HG03342 (cell line): ENCODE measurements around the gene TATDN2.

Experiments
- ATAC-seq: cut with Tn5 transposase; IDR thresholded peaks from one replicate; pipeline ENCODE4 v1.9.1; 2021; ENCODE audit warnings: mild to moderate bottlenecking, moderate library complexity; ENCODE audit not compliant: unreplicated experiment

Gene TATDN2

DNA sequence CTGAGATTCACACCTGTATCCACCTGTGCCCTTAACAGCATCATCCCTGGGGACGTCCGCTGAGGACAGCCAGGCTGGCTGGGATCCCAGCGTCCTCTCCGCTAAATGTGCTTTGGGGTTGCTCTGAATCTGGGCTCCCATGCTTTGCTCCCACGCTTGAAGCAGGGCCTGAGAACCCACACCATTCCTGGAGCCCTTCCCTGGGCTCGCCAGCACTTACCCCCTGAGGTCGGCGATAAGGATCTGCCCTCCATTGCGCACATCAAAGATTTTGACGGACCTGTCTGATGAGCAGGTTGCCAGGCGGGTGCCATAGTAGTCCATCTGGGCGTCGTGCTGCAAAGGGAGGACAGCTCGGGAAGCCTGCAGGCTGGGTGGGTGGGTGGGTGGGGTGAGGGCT is 66.8 kb downstream of the TATDN2 start:
- ATAC-seq: no peak

DNA sequence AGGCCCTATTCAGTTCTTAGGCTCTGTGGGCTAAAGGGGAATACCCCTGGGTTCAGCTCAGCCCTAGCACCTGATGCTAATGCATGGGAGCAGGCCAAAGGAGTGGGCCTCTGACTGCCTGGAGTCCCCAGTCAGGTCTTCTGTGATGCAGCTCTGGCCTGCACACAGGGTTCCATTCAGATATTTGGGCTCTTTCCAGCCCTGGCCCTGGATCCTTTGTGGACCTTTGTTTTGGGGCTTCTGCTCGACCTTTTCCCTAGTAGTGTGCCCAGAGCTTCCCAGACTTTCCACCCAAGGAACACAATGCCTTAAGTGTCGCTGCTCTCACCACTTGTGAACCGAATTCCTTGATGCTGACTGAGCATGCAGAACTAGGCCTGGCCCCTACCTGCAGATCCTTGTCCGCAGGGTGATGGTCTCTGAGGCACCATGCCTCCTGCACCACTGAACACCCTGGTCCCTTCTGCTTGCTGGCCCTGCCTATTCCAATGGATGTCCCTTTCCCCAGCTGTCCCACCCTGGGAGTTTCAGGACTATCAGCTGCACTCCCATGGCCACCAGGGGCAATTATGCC is 67.6 kb downstream of the TATDN2 start:
- no peak for ATAC-seq

DNA sequence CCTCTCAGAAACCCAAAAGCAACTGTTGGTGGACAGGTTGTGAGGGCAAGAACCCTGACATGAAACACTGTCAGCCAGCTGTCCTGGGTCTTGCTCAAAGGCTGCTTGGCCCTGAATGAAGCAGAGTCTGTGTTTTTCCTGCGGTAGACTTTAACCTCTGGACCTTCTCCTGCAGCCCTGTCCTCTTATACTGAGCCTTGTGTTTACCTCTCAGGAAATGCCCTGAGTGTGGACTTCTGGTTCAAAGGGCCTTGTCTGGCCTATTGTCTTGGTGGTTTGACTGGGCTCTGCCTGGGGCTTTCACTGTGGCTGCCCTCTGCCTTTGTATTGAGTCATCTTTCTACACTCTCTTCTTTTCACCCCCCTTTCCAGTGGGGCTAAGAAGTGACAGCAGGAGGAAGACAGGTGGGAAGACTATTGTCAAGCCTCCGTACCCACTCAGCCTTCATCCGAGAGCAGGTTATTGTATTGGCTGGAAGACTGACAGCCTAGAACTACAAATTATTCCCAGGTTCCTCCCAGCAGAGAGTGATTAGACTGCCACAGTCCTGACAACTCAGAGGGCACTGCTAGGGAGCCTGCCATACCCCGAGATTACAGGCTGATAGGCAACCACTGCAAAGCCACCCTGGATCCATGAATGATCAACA is 69.2 kb downstream of the TATDN2 start:
- ATAC-seq: no peak

DNA sequence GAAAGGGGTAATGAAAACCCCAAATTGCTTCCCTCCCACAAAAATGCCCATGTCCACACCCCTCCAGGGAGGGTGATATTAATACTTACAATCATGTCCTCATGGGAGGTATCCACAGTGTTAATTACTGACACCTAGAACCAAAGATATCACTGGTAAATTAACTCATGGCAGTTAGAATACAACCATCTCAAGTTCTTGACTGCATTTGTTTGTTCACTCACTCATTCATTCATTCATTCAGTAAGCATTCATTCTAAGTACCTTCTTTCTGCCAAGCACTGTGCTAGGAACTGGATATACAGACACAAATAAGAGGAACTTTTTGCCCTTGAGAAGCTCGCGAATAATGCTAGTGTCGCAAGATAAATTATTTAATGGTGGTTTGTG is 69.7 kb downstream of the TATDN2 start:
- no peak for ATAC-seq

DNA sequence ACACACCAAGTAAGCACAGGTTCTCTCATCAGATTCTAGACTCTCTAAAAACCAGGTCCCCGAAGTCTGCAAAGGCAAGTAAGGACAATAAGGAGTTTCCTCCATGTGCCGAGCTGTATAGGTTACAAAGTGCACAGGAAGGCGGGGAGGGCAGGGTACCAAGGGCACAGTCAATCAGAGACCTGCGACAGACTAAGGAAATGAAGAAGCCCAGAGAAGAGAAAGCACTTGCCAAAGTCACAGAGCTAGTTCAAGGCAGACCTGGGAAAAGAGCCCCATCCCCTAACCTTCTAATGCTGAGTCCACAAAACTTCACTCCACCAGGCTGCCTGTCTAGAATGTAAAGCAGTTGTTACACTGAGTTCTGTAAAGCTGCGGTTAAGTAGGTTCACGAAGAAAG is 71.0 kb downstream of the TATDN2 start:
- ATAC-seq: no peak

DNA sequence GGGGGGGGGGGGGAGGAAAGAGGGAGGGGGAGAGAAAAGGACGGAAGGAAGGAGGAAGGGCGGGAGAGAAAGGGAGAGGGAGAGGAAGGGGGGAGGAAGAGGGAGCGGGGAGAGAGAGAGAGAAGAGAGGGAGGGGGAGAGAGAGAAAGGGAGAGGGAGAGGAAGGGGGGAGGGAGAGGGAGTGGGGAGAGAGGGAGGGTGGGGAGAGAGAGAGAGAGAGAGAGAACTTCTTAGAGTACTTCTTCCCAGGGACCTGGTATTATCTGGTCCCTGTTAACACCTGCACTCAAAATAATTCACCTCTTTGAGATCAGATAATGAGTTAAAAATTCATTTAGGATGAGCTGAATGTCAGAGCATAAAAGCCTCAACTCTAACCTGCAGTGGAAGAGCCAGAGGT is 71.5 kb downstream of the TATDN2 start:
- no peak for ATAC-seq

DNA sequence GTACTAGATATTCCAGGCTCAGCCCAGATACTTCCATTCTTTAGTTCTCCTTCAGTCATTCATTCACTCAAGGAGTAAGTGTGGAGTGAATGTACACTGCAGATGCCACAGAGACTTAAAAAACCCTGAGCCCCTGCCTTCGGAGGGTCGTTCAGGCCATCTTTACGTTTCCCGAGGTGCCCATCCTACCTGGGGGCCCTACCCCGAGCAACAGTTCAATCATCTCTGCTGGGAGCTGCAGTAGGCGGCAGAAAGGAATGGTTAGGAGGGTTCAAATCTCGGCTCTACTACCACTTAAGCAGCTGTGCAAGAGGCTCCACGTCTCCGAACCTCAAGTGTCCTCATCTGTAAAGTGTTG is 72.0 kb downstream of the TATDN2 start:
- no peak for ATAC-seq

DNA sequence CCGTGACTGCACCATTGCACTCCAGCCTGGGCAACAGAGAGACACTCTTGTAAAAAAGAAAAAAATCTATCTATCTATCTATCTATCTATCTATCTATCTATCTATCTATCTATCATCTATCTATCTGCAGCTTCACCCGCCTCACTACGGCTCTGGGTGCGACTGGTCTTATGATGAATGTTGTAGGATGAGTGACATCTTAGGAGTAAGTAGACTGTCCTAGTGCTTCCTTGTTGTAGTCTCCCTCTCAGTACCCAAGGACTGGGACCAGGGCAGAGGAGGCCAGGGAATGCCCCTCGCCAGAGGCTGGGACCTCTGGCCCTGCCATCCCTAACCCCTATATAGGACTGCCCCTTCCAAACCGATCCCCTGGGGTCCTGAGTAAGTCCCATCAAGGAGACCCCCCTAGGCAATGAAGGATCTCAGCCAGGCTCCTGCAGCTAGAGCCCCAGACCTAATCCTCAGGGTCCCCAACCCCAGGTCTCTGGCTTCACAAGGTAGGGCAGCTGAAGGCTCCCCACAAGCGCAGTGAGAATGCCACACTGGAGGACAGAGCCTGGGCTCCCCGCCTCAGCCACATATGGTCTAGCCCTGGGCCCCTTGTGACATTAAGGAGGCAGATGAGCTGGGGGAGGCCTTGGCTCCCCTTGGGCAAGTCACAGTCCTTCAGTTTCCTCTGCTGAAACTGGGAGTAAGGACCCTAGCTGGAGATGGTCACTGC is 73.5 kb downstream of the TATDN2 start:
- no peak for ATAC-seq

DNA sequence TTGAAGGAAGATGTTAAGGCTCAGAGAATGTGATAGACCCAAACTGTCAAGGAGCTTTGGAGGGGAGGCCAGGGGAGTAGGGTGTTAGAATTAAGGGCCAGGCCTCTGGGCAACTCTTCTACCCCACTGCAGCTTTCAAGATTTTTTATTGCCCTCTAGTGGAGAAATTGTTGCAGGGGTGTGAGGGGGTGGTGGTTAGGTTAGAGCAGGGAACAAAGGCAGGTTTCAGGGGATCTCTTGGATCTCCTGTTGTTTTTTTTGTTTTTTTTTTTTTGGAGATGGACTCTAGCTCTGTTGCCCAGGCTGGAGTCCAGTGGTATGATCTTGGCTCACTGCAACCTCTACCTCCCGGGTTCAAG is 74.1 kb downstream of the TATDN2 start:
- no peak for ATAC-seq

DNA sequence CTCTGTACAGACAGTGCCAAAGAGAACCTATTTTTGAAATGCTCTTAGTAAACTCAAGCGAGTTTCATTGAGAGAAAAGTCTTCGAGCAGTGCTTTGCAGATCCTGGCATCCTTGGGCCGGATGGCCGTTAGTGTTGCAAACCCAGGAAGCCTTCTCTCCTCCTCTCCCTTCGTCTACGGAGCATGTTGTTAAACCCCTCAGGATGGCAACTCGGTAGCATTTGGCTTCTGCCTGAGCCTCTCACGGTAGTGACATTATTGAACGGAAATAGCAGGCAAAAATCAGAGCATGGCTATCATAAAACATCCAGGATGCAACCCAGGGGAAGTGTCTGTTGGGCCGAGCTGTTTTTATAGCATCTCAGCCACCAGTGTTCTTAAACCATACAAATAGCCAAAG is 79.3 kb downstream of the TATDN2 start:
- no peak for ATAC-seq

DNA sequence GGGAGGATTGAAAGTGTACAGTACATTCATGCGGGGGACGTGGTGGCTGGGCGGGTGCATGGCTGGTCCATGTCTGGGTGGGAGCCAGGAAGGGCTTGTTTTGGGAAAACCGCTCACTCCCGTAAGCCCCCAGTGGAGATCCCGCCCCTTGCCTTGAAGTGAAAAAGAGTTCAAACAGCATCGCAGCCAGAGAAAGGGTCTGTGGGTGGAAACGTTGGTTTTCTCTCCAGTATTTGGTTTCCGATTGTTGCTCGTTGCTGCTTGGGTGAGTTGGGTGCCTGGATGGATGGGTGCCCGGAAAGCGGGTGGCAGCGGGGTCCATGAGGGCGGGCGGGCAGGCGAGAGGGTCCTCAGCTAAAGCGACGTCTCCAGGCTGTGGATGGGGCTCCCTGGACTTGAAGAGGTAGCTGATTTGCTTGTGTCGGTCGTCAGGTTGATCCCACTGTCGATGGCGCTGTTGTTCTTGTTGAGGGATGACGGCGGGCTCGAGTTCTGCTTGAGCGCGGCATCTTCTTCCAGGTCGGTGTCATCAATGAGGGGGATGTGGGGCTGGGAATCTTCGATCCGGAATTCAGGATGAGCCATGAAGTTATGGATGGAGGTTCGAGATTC is 80.3 kb downstream of the TATDN2 start:
- ATAC-seq: no peak

DNA sequence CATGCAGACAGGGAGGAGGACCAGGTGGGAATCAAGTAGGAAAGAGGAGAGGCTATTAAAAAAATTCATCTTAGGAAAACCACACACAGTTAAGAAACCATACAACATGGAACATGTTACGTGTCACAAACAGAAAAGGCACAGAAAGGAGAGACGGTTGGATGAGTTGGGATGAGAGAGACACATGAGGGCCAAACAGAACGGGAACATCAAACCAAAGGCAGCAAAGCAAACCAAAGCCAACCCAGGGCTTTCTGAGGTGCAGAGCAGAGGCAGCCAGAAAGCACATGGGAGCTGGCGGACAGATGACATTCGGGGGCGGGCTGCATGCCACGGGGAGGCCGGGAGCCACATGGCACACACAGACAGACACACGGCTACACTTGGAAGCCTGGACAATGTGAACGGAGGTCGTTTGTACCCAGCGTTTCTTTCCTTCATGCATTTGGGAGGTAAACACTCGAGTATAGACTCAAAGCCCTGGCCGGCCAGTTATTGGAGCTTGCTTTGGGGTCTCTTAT is 81.3 kb downstream of the TATDN2 start:
- no peak for ATAC-seq

DNA sequence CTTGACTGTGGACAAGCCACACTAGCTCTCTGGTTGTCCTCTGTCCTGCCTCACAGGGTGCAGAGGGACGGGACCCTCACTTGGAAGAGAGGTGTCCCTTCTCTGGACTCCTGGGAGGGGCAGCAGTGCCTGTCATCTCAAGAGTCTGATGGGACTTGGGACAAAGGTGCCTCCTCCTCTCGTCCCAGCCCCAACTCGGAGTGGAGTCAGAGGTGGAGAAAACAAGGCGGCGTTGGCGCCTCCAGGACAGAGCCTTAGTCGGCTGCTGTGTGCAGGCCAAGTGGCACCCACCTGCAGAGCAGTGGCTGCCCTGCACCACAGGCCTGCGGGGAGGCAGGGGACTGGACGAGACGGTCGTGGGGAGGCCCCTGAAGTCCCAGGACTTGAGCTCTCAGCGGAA is 82.1 kb downstream of the TATDN2 start:
- no peak for ATAC-seq
